Measurements from ENCODE around the gene DAAM1.

Gene DAAM1

GRCh38 chr14:59406454-59407245 is 218.2 kb downstream of the DAAM1 start:
- no peaks in the 10 kb centered on the region for H4K20me1 ChIP-seq
- H3K36me3 ChIP-seq, result no peaks in the 10 kb centered on the region
- no peaks in the 10 kb centered on the region for H3K4me1 ChIP-seq
- H3K27ac ChIP-seq, result no peak overlapping the region
- H3K9me3 ChIP-seq, result peaks cover 12% of the 10 kb centered on the region
- no peaks in the 10 kb centered on the region for H3K27me3 ChIP-seq
- no peak overlapping the region for H3K4me3 ChIP-seq
- H3K9ac ChIP-seq, result no peak overlapping the region
- H3K4me2 ChIP-seq, result no peak overlapping the region
- TF ChIP-seq Cebpa-rat (IDR thresholded peaks at IDR 0.05), result no peak

- no peak overlapping the region for H3K27ac ChIP-seq
- no peak for TF ChIP-seq Cebpa-rat (IDR thresholded peaks at IDR 0.05)
- no peak overlapping the region for H3K4me2 ChIP-seq
- H3K9ac ChIP-seq, result no peak overlapping the region
- H3K4me3 ChIP-seq, result no peak overlapping the region
- H3K4me1 ChIP-seq, result no peaks in the 10 kb centered on the region
- peaks cover 12% of the 10 kb centered on the region for H3K9me3 ChIP-seq
- no peaks in the 10 kb centered on the region for H4K20me1 ChIP-seq
- no peaks in the 10 kb centered on the region for H3K36me3 ChIP-seq
- no peaks in the 10 kb centered on the region for H3K27me3 ChIP-seq
These were observed 219.0 kb downstream of the DAAM1 start for GRCh38 chr14:59407246-59408010.

GRCh38 chr14:59415836-59416602 is 227.6 kb downstream of the DAAM1 start:
- H3K36me3 ChIP-seq, result no peaks in the 10 kb centered on the region
- no peak for TF ChIP-seq Cebpa-rat (IDR thresholded peaks at IDR 0.05)
- no peaks in the 10 kb centered on the region for H3K27me3 ChIP-seq

GRCh38 chr14:59417311-59417710 is 228.8 kb downstream of the DAAM1 start:
- Histone ChIP-seq H3K9me3 (no peaks in the 10 kb centered on the region), H3K9ac (no peak overlapping the region), H3K4me1 (peaks cover 7% of the 10 kb centered on the region), H3K27me3 (no peaks in the 10 kb centered on the region), H3K4me2 (no peak overlapping the region), H4K20me1 (no peaks in the 10 kb centered on the region), H3K4me3 (no peak overlapping the region), H3K36me3 (no peaks in the 10 kb centered on the region), H3K27ac (no peak overlapping the region)
- TF ChIP-seq Cebpa-rat (IDR thresholded peaks at IDR 0.05), result no peak

More at GRCh38 chr14:59415836-59416602, 227.6 kb downstream of the DAAM1 start:
- no peak overlapping the region for H3K9ac ChIP-seq
- H4K20me1 ChIP-seq, result no peaks in the 10 kb centered on the region
- no peak overlapping the region for H3K27ac ChIP-seq
- no peaks in the 10 kb centered on the region for H3K9me3 ChIP-seq
- no peaks in the 10 kb centered on the region for H3K4me1 ChIP-seq
- no peak overlapping the region for H3K4me2 ChIP-seq
- no peak overlapping the region for H3K4me3 ChIP-seq

GRCh38 chr14:59419303-59419702 is 230.8 kb downstream of the DAAM1 start:
- no peak for TF ChIP-seq Cebpa-rat (IDR thresholded peaks at IDR 0.05)
- H3K27ac ChIP-seq, result no peak overlapping the region
- no peaks in the 10 kb centered on the region for H3K36me3 ChIP-seq
- no peaks in the 10 kb centered on the region for H4K20me1 ChIP-seq
- H3K4me2 ChIP-seq, result no peak overlapping the region
- no peaks in the 10 kb centered on the region for H3K9me3 ChIP-seq
- no peak overlapping the region for H3K4me3 ChIP-seq
- no peaks in the 10 kb centered on the region for H3K27me3 ChIP-seq
- H3K4me1 ChIP-seq, result peaks cover 15% of the 10 kb centered on the region
- no peak overlapping the region for H3K9ac ChIP-seq
